ENCODE data around the gene TMEM33.

TMEM33 gene

GRCh38 chr4:41940834-41941233 is 5.6 kb downstream of the TMEM33 start:
- no peak for TF ChIP-seq CTCF (IDR thresholded peaks at IDR 0.05)
- Histone ChIP-seq H3K36me3 (peaks cover 10 to 19% (median 12%) of the 10 kb centered on the region in 3 donors), H3K27ac (no peak overlapping the region), H3K9me3 (no peaks in the 10 kb centered on the region), H3K4me3 (no peak overlapping the region), H3K4me1 (peaks cover 0 to 23% (median 4%) of the 10 kb centered on the region in 4 donors), H3K27me3 (no peaks in the 10 kb centered on the region)
- intact Hi-C loops (cut with DNase I; ENCODE audit: low total_unique reads) = no loop called here
- DNase-seq = no peak

- H3K9me3 ChIP-seq = no peaks in the 10 kb centered on the region
- DNase-seq = no peak
- H3K27me3 ChIP-seq = no peaks in the 10 kb centered on the region
- no peak overlapping the region for H3K4me3 ChIP-seq
- intact Hi-C loops (cut with DNase I; ENCODE audit: low total_unique reads) = no loop called here
- H3K36me3 ChIP-seq = peaks cover 10 to 19% (median 12%) of the 10 kb centered on the region in 3 donors
- H3K4me1 ChIP-seq = no peaks in the 10 kb centered on the region
- H3K27ac ChIP-seq = no peak overlapping the region
- TF ChIP-seq CTCF (IDR thresholded peaks at IDR 0.05) = no peak
These were observed 8.3 kb downstream of the TMEM33 start for GRCh38 chr4:41943506-41943905.

- no peaks in the 10 kb centered on the region for H3K4me1 ChIP-seq
- H3K9me3 ChIP-seq = no peaks in the 10 kb centered on the region
- H3K4me3 ChIP-seq = no peak overlapping the region
- peaks cover 9 to 17% (median 15%) of the 10 kb centered on the region in 3 donors for H3K36me3 ChIP-seq
- no peak for DNase-seq
- no peaks in the 10 kb centered on the region for H3K27me3 ChIP-seq
- no peak overlapping the region for H3K27ac ChIP-seq
- TF ChIP-seq CTCF (IDR thresholded peaks at IDR 0.05) = no peak
- intact Hi-C loops (cut with DNase I; ENCODE audit: low total_unique reads) = no loop called here
These were observed 8.9 kb downstream of the TMEM33 start for GRCh38 chr4:41944089-41944488.

GRCh38 chr4:41949531-41949930 is 14.3 kb downstream of the TMEM33 start:
- TF ChIP-seq CTCF (IDR thresholded peaks at IDR 0.05) = no peak
- no peak overlapping the region for H3K27ac ChIP-seq
- H3K27me3 ChIP-seq = no peaks in the 10 kb centered on the region
- no peaks in the 10 kb centered on the region for H3K4me1 ChIP-seq
- H3K36me3 ChIP-seq = peaks cover 24 to 59% (median 46%) of the 10 kb centered on the region in 3 donors
- H3K4me3 ChIP-seq = no peak overlapping the region
- H3K9me3 ChIP-seq = no peaks in the 10 kb centered on the region
- intact Hi-C loops (cut with DNase I; ENCODE audit: low total_unique reads) = no loop called here
- DNase-seq = no peak

GRCh38 chr4:41957634-41958033 is 22.4 kb downstream of the TMEM33 start:
- no peaks in the 10 kb centered on the region for H3K9me3 ChIP-seq
- H3K4me3 ChIP-seq = no peak overlapping the region
- no peak for DNase-seq
- no peak overlapping the region for H3K27ac ChIP-seq
- peaks cover 10 to 34% (median 18%) of the 10 kb centered on the region in 3 donors for H3K36me3 ChIP-seq
- no peaks in the 10 kb centered on the region for H3K27me3 ChIP-seq
- intact Hi-C loops (cut with DNase I; ENCODE audit: low total_unique reads) = no loop called here
- TF ChIP-seq CTCF (IDR thresholded peaks at IDR 0.05) = no peak
- H3K4me1 ChIP-seq = no peaks in the 10 kb centered on the region

- Histone ChIP-seq H3K9me3 (peaks cover 0 to 2% (median 0%) of the 10 kb centered on the region in 3 donors), H3K27me3 (no peaks in the 10 kb centered on the region), H3K36me3 (no peaks in the 10 kb centered on the region), H3K4me1 (no peaks in the 10 kb centered on the region), H3K4me3 (no peak overlapping the region), H3K27ac (no peak overlapping the region)
- DNase-seq = no peak
- no peak for TF ChIP-seq CTCF (IDR thresholded peaks at IDR 0.05)
- intact Hi-C loops (cut with DNase I; ENCODE audit: low total_unique reads) = no loop called here
These were observed 27.9 kb downstream of the TMEM33 start for GRCh38 chr4:41963105-41963504.

Measured in tibial artery (tissue), 4 donors.